ENCODE results near the gene PLOD1. TPM values are rescaled to one million over a fixed set of nuclear protein-coding genes. Genes with fewer than 3 reads are reported as not detected.

PLOD1 gene
- total RNA-seq, 1 experiment from 2014 or later, result 46.9 TPM

GRCh38 chr1:11908095-11908675 is 26.3 kb upstream of the PLOD1 start (continued):
- TF ChIP-seq, protein P1, sequence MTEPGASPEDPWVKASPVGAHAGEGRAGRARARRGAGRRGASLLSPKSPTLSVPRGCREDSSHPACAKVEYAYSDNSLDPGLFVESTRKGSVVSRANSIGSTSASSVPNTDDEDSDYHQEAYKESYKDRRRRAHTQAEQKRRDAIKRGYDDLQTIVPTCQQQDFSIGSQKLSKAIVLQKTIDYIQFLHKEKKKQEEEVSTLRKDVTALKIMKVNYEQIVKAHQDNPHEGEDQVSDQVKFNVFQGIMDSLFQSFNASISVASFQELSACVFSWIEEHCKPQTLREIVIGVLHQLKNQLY (CRISPR knock-in tag; IDR thresholded peaks at IDR 0.05), result peak; percentile 87
- TF ChIP-seq PREB (CRISPR knock-in tag; IDR thresholded peaks at IDR 0.05; ENCODE audit: borderline replicate concordance), result peak; percentile 93; the same call in 1 of the 2 replicates
- peak; percentile 49 for TF ChIP-seq HMGA2 (CRISPR knock-in tag; IDR thresholded peaks at IDR 0.05)
- TF ChIP-seq FOXP4 (CRISPR knock-in tag; IDR thresholded peaks at IDR 0.05), result no peak
- TF ChIP-seq KAT7 (CRISPR knock-in tag; IDR thresholded peaks at IDR 0.05; ENCODE audit: borderline replicate concordance), result peak; percentile 55; the same call in 1 of the 2 replicates
- TF ChIP-seq ATF3 (CRISPR knock-in tag; conservative IDR thresholded peaks at IDR 0.05), result peak; percentile 73
- no peak for TF ChIP-seq ELF4 (CRISPR knock-in tag; IDR thresholded peaks at IDR 0.05; ENCODE audit: low read depth)
- TF ChIP-seq, protein P2, sequence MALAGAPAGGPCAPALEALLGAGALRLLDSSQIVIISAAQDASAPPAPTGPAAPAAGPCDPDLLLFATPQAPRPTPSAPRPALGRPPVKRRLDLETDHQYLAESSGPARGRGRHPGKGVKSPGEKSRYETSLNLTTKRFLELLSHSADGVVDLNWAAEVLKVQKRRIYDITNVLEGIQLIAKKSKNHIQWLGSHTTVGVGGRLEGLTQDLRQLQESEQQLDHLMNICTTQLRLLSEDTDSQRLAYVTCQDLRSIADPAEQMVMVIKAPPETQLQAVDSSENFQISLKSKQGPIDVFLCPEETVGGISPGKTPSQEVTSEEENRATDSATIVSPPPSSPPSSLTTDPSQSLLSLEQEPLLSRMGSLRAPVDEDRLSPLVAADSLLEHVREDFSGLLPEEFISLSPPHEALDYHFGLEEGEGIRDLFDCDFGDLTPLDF (CRISPR knock-in tag; IDR thresholded peaks at IDR 0.05), result 0 out of 2 replicates have a peak, but pooled peaks have one; percentile 66
- no peak for TF ChIP-seq ZNF121 (CRISPR knock-in tag; IDR thresholded peaks at IDR 0.05)
- TF ChIP-seq ZNF532 (CRISPR knock-in tag; IDR thresholded peaks at IDR 0.05; ENCODE audit: borderline replicate concordance), result peak; percentile 99
- TF ChIP-seq, protein P3, sequence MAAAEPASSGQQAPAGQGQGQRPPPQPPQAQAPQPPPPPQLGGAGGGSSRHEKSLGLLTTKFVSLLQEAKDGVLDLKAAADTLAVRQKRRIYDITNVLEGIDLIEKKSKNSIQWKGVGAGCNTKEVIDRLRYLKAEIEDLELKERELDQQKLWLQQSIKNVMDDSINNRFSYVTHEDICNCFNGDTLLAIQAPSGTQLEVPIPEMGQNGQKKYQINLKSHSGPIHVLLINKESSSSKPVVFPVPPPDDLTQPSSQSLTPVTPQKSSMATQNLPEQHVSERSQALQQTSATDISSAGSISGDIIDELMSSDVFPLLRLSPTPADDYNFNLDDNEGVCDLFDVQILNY (CRISPR knock-in tag; IDR thresholded peaks at IDR 0.05), result peak; percentile 55
- peak; percentile 18; the same call in 1 of the 2 replicates for TF ChIP-seq TEAD4 (CRISPR knock-in tag; IDR thresholded peaks at IDR 0.05)
- TF ChIP-seq EMX1 (CRISPR knock-in tag; IDR thresholded peaks at IDR 0.05), result peak; percentile 99
- TF ChIP-seq OVOL2 (CRISPR knock-in tag; IDR thresholded peaks at IDR 0.05; ENCODE audit: borderline replicate concordance), result peak; percentile 96
- TF ChIP-seq, protein P4, sequence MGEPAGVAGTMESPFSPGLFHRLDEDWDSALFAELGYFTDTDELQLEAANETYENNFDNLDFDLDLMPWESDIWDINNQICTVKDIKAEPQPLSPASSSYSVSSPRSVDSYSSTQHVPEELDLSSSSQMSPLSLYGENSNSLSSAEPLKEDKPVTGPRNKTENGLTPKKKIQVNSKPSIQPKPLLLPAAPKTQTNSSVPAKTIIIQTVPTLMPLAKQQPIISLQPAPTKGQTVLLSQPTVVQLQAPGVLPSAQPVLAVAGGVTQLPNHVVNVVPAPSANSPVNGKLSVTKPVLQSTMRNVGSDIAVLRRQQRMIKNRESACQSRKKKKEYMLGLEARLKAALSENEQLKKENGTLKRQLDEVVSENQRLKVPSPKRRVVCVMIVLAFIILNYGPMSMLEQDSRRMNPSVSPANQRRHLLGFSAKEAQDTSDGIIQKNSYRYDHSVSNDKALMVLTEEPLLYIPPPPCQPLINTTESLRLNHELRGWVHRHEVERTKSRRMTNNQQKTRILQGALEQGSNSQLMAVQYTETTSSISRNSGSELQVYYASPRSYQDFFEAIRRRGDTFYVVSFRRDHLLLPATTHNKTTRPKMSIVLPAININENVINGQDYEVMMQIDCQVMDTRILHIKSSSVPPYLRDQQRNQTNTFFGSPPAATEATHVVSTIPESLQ (CRISPR knock-in tag; IDR thresholded peaks at IDR 0.05), result no peak
- peak; percentile 98 for TF ChIP-seq NFATC4 (CRISPR knock-in tag; IDR thresholded peaks at IDR 0.05)
- TF ChIP-seq, protein P5, sequence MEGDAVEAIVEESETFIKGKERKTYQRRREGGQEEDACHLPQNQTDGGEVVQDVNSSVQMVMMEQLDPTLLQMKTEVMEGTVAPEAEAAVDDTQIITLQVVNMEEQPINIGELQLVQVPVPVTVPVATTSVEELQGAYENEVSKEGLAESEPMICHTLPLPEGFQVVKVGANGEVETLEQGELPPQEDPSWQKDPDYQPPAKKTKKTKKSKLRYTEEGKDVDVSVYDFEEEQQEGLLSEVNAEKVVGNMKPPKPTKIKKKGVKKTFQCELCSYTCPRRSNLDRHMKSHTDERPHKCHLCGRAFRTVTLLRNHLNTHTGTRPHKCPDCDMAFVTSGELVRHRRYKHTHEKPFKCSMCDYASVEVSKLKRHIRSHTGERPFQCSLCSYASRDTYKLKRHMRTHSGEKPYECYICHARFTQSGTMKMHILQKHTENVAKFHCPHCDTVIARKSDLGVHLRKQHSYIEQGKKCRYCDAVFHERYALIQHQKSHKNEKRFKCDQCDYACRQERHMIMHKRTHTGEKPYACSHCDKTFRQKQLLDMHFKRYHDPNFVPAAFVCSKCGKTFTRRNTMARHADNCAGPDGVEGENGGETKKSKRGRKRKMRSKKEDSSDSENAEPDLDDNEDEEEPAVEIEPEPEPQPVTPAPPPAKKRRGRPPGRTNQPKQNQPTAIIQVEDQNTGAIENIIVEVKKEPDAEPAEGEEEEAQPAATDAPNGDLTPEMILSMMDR (IDR thresholded peaks at IDR 0.05), result no peak
- peak; percentile 84; the same call in 1 of the 2 replicates for TF ChIP-seq JAZF1 (CRISPR knock-in tag; IDR thresholded peaks at IDR 0.05)
- TF ChIP-seq FOXP1 (CRISPR knock-in tag; IDR thresholded peaks at IDR 0.05; ENCODE audit: borderline replicate concordance), result 0 out of 2 replicates have a peak, but pooled peaks have one; percentile 14
- peak; percentile 72; the same call in 1 of the 2 replicates for TF ChIP-seq USF1 (CRISPR knock-in tag; IDR thresholded peaks at IDR 0.05)
- TF ChIP-seq CDX4 (CRISPR knock-in tag; IDR thresholded peaks at IDR 0.05; ENCODE audit: borderline replicate concordance), result peak; percentile 99

Measured in WTC11 (cell line).